GM12874 (cell line): ENCODE data around the gene CAMSAP2.
A peak's percentile ranks its signal among the peaks of the same experiment; 100 is the strongest.

Experiments used
- TF ChIP-seq, protein P1 (sequence below): IDR thresholded peaks from 2 replicates; pipeline ENCODE4 v1.5.1; 2011; ENCODE audit warnings: low read depth, mild to moderate bottlenecking, control low read depth, low read length, moderate library complexity; ENCODE audit not compliant: insufficient read depth

The CAMSAP2 gene

DNA sequence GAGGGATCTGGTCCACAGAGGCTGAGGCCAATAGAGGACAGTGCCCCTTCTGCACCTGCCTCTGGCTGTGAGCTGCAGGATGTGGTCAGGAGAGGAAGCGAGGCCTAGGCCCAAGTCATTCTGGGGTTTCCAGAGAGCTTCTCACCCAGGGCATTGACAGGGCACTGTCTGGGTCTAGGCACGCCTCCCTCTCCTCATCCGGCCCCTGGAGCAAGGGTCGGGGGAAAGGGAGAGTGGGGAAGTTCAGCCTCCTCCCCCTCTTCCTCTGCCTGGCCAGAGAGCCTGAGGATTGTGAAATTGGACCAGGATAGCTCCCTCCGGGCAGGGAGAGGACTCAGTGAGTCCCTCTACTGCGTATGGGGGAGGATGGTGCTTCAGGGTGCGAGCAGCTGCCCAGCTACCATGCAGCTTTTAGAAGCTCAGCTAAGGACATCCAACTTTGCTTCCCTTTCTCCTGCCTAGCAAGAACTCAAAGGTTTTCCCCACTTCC is 149.7 kb downstream of the CAMSAP2 start:
- TF ChIP-seq, protein P1, sequence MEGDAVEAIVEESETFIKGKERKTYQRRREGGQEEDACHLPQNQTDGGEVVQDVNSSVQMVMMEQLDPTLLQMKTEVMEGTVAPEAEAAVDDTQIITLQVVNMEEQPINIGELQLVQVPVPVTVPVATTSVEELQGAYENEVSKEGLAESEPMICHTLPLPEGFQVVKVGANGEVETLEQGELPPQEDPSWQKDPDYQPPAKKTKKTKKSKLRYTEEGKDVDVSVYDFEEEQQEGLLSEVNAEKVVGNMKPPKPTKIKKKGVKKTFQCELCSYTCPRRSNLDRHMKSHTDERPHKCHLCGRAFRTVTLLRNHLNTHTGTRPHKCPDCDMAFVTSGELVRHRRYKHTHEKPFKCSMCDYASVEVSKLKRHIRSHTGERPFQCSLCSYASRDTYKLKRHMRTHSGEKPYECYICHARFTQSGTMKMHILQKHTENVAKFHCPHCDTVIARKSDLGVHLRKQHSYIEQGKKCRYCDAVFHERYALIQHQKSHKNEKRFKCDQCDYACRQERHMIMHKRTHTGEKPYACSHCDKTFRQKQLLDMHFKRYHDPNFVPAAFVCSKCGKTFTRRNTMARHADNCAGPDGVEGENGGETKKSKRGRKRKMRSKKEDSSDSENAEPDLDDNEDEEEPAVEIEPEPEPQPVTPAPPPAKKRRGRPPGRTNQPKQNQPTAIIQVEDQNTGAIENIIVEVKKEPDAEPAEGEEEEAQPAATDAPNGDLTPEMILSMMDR: no peak

DNA sequence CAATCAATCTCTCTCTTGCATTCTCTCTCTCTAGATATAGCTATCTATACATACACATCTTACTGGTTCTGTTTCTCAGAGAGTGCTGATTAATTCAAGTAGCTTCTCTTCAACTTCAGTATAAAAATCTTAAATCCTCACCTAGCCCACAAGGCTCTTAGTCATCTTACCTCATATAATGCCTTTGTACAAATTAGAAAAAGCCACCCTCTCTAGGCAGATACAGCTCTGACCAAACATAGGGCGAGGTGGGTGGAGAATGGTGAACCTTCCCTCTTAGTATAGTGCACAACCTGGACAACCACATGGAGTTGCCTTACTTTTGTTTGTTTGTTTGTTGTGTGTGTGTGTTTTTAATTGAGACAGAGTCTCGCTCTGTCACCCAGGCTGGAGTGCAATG is 150.9 kb downstream of the CAMSAP2 start:
- TF ChIP-seq, protein P1: no peak

DNA sequence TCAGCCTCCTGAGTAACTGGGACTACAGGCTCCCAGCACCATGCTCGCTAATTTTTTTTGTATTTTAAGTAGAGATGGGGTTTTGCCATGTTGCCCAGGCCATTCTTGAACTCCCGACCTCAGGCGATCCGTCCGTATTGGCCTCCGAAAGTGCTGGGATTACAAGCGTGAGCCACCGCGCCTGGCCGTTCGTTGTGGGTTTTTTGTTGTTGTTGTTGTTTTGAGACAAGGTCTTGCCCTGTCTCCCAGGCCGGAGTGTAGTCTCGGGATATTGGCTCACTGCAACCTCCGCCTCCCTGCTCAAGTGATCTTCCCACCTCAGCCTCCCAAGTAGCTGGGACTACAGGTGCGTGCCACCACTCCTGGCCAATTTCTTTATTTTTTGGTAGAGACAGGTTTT is 151.3 kb downstream of the CAMSAP2 start:
- TF ChIP-seq, protein P1: no peak

DNA sequence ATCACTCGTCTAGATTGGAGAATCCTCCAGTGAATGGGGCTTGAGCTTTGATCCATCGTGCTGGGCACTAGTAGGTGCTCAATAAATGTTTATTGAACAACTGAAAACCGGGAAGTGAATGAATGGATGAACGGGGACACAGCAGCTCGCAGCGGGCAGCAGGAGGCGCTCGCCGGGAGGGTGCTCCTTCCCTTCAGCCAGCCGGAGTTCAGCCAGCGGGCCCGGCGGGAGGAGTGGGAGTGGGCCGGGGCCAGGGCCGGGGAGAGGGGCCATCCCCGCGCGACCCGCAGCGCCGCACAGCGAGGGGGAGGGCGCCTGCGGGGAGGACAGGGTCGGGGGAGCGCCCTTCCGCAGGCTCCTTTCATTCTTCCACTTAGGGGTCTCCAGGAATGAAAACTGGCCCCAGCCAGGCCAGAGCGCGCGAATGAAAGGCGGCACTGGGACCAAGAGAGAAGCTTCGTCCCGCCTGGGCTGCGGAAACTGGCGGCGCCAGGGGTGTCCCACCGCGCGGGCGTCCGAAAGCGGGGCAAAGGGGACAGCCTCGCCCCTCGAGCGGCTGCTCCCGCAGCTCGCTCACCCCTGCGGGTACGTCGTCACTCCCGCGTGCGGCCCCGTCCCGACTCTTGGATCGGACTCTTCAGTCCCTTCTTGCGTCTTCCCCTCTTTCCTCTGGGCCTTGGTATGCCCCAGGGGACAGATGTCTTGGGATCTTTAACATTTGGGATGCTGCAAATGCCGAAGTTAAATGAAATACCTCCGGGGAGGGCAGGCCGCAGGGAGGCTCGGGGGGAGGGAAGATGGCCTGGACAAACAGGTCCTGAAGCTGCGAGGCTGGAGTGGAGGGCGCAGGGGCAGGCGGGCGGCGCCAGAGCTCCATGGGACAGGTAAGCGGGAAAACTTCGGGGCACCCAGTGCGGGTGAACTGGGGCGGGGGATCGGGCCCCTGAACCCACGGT is 152.4 kb downstream of the CAMSAP2 start:
- TF ChIP-seq, protein P1: peak; percentile 76

DNA sequence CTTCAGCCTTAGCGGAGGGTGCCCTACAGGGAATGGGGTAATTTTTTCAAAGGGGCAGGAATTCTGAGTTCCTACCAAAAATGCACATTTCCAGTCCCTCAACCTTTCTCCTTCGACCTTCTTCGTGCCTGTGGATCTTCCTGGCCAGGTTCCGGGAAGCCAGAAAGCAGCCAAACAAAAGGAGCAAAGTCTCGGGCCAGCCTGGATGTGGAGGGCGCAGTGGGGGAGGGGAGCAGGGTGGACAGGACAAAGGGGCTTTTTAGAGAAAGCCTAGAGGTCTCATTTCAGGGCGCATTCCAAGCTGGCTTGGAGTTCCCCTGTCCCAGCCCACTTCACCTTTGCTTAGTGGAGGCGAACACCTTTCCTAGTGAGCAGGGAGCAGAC is 153.1 kb downstream of the CAMSAP2 start:
- TF ChIP-seq, protein P1: no peak

DNA sequence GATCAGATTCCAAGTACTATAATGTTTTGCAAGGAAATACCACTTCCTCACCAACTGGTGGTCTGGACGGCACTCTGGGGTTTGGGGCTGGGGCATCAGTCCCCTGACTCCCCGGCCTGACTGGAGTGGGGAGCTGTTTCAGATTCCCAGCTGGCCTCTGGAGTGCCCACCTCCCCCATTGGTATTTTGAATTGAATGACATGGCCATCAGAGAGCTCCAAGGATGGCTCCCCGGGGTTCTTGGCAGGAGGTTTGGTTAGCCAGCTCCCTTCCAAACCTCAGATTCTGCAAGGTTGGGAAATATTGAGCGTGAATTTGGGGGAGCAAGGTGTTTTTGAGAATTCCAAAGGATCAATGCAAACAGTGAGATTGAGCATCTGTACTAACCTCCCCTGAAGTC is 153.9 kb downstream of the CAMSAP2 start:
- TF ChIP-seq, protein P1: no peak

DNA sequence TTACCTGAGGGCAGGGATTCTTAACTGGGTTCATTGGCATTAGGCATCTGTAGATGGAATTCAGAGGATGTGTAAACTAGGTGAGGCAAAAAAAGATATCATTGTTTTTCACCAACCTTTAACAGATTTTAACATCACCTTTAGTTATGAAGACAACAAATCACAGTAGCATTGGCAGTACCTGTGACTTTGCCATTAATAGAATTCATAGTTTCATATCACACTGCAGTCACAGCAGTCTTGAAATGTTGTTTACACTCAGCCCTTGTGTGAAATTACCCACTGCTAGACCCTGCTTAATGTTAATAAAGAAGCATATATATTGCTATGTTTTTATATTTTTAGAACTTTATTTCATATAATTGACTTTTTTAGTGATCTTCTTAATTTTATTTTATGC is 154.3 kb downstream of the CAMSAP2 start:
- TF ChIP-seq, protein P1: no peak
